ENCODE results near the gene DRC1.

DNA sequence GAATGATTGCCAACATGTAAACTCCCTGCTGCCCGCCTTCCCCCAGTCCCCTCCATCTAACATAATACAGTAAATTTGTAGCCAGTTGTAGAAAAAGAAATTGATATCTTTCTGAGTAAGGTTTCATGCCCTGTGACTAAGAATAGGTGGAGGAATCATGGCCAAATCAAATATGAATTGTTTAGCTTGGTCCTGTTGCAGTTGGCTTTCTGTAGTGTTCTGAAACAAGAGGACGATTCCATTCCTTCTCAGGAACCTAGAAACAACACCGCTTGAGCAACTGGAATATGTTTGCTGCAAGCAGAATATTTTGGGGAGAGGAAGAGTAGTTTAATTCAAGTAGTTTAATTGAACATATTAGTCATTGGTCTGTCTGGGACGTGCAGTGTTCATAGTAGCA is 7.0 kb upstream of the DRC1 start:
- TF ChIP-seq, protein P1, sequence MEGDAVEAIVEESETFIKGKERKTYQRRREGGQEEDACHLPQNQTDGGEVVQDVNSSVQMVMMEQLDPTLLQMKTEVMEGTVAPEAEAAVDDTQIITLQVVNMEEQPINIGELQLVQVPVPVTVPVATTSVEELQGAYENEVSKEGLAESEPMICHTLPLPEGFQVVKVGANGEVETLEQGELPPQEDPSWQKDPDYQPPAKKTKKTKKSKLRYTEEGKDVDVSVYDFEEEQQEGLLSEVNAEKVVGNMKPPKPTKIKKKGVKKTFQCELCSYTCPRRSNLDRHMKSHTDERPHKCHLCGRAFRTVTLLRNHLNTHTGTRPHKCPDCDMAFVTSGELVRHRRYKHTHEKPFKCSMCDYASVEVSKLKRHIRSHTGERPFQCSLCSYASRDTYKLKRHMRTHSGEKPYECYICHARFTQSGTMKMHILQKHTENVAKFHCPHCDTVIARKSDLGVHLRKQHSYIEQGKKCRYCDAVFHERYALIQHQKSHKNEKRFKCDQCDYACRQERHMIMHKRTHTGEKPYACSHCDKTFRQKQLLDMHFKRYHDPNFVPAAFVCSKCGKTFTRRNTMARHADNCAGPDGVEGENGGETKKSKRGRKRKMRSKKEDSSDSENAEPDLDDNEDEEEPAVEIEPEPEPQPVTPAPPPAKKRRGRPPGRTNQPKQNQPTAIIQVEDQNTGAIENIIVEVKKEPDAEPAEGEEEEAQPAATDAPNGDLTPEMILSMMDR (IDR thresholded peaks at IDR 0.05): no peak
- TF ChIP-seq SIN3A (IDR thresholded peaks at IDR 0.05; ENCODE audit: borderline replicate concordance, insufficient read depth, low read depth, low read length) (no peak), POLR2AphosphoS5 (IDR thresholded peaks at IDR 0.05; ENCODE audit: low read depth, low read length) (no peak), TCF7L2 (IDR thresholded peaks at IDR 0.05; ENCODE audit: low read depth, low read length) (no peak)
- TF ChIP-seq, protein P2, sequence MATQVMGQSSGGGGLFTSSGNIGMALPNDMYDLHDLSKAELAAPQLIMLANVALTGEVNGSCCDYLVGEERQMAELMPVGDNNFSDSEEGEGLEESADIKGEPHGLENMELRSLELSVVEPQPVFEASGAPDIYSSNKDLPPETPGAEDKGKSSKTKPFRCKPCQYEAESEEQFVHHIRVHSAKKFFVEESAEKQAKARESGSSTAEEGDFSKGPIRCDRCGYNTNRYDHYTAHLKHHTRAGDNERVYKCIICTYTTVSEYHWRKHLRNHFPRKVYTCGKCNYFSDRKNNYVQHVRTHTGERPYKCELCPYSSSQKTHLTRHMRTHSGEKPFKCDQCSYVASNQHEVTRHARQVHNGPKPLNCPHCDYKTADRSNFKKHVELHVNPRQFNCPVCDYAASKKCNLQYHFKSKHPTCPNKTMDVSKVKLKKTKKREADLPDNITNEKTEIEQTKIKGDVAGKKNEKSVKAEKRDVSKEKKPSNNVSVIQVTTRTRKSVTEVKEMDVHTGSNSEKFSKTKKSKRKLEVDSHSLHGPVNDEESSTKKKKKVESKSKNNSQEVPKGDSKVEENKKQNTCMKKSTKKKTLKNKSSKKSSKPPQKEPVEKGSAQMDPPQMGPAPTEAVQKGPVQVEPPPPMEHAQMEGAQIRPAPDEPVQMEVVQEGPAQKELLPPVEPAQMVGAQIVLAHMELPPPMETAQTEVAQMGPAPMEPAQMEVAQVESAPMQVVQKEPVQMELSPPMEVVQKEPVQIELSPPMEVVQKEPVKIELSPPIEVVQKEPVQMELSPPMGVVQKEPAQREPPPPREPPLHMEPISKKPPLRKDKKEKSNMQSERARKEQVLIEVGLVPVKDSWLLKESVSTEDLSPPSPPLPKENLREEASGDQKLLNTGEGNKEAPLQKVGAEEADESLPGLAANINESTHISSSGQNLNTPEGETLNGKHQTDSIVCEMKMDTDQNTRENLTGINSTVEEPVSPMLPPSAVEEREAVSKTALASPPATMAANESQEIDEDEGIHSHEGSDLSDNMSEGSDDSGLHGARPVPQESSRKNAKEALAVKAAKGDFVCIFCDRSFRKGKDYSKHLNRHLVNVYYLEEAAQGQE (IDR thresholded peaks at IDR 0.05; ENCODE audit: insufficient read depth in 1 of 2, low read depth in 2 of 2, low read length in 1 of 2): no peak
